Rectal smooth muscle tissue (tissue), 1 donor: ENCODE data around the gene PTTG1IP.

Experiments
- H3K27ac ChIP-seq: one replicate; pipeline ENCODE4 v1.7.0; 2013; ENCODE audit warnings: low read depth, low read length, inconsistent platforms
- H3K27me3 ChIP-seq: one replicate; pipeline ENCODE4 v1.7.0; 2013; ENCODE audit warnings: low read length; ENCODE audit not compliant: control insufficient read depth, insufficient read depth
- H3K36me3 ChIP-seq: one replicate; pipeline ENCODE4 v1.7.0; 2013; ENCODE audit warnings: low read length; ENCODE audit not compliant: control insufficient read depth, insufficient read depth
- H3K4me1 ChIP-seq: one replicate; pipeline ENCODE4 v1.7.0; 2013; ENCODE audit warnings: low read length; ENCODE audit not compliant: control insufficient read depth, insufficient read depth
- H3K4me3 ChIP-seq: one replicate; pipeline ENCODE4 v1.7.0; 2013; ENCODE audit warnings: low read length
- H3K9ac ChIP-seq: one replicate; pipeline ENCODE4 v1.7.0; 2013; ENCODE audit warnings: low read length

Gene PTTG1IP

DNA sequence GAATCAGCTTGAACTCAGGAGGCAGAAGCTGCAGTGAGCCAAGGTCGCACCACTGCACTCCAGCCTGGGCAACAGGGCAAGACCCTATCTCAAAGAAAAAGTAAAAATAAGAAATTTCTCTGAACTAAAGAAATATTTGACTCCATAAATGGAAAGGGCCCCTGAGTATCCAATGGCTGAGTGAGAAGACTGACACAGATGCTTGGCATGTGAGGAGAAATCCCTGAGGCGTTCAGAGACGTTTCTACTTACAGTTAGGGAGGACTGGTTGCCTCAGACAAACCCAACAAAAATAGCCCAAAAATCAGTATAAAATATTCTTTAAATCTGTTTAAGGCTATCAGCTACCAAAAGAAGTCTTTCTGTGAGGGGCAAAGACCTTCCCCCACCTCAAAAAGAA lies 52.6 kb downstream of the PTTG1IP start:
- H3K9ac ChIP-seq: no peak overlapping the region
- no peaks in the 10 kb centered on the region for H3K4me1 ChIP-seq
- no peak overlapping the region for H3K27ac ChIP-seq
- no peaks in the 10 kb centered on the region for H3K36me3 ChIP-seq
- no peak overlapping the region for H3K4me3 ChIP-seq
- H3K27me3 ChIP-seq: no peaks in the 10 kb centered on the region

DNA sequence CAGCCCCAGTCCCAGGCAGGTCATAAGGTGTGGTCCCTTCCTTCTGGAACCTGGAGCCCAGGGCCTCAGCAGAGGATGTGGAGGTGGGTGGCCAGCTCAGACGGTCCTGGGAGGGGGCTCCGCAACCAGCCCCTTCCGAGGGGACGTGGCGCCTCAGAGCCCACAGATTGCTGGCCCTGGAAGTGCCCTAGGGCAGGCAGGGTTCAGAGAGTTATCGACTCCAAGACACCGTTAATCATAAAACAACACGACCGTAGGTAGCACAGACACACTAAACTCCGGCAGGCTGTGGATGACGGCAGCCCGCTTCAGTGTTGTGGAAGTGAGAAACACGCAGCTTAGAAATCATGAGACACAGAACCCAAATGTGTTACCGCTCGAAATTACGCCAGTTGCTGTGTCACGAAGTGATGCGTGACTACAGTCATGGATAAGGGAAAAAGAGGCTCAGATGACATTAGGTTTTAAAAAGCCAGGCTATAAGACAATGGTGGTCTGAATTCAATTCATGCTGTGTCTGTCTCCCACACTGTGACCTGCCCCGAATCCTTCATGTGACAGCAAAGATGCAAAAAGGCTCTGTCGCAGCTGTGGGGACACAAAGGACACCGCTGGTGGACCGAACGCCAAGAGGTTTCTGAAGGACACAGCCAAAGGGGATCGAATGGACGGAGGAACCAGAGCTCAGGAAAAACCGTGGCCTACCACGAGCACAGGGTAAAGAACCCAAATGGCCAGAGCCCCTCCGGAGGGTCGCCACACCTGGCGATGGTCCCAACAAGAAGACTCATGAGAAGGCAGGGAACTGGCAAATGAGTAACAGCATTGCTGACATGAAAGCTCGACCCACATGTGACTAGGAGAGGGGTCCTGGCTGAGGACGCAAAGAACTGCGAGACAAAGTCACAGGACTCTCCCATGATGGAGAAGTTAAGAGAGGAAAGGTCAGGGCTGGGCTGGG lies 53.9 kb downstream of the PTTG1IP start:
- H3K36me3 ChIP-seq: no peaks in the 10 kb centered on the region
- no peaks in the 10 kb centered on the region for H3K27me3 ChIP-seq
- no peak overlapping the region for H3K9ac ChIP-seq
- no peak overlapping the region for H3K4me3 ChIP-seq
- H3K27ac ChIP-seq: no peak overlapping the region
- H3K4me1 ChIP-seq: no peaks in the 10 kb centered on the region

DNA sequence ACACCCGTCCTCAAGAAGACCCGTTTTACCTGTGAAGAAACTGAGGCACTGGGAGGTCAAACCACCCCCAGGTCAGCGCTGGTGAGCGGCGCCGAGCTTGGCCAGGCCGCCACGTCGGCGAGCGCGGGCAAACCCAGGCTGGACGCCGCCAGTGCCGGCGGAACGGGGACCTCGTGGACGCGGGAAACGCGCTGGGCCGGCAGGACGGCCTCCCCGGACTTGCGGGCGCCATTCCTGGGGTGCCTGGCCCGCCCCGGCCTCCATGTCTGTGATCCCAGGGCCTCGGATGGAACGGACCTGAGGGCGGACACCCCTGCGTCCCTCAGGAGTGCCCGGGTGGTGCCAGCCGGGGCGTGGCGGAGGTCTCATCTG lies 54.9 kb downstream of the PTTG1IP start:
- no peaks in the 10 kb centered on the region for H3K4me1 ChIP-seq
- H3K27me3 ChIP-seq: no peaks in the 10 kb centered on the region
- H3K36me3 ChIP-seq: no peaks in the 10 kb centered on the region
- peak overlapping the region; percentile 56 for H3K9ac ChIP-seq
- H3K27ac ChIP-seq: peak overlapping the region; percentile 81
- H3K4me3 ChIP-seq: peak overlapping the region; percentile 65

DNA sequence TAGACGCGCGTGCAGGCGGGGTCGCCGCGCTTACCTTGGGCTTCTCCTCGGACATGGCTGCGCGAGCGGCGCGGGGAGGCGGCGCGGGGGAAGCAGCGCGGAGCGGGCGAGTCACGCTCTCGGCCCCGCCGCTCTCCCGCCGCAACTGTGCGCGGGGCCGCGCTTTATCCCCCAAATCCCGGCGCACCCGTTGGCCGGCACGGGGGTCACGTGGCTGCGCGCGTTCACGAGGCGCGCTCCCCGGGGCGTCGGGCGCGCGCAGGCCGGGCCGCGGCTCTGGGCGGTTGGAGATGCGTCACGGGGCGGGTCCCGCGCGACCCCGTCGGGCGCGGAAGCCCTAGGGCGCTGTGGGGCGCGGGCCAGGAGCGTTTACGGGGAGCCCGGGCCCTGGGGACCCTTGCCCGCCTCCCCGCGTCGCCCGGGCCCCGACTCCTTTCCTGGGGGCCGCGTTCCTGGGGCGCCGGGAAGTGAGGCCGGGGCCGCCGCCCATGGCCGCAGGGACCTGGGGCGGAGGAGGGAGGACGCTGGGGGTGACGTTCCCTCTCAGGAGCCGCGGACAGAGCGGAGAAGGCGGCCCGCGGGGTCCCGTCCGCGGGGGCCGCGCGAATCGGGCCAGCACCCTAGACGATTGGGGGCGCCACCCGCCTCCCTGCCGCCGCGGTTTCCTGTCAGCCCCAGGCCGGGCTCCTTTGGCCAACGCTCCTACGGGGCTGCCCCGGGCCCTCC lies 55.4 kb downstream of the PTTG1IP start, which contains the start of gene SUMO3:
SUMO3 (minus strand) TSS at position 149 of the 726 bp plus-strand sequence; CDS start at position 55, 94 bp downstream.
- Histone ChIP-seq H3K36me3 (no peaks in the 10 kb centered on the region), H3K27ac (peak within 1 kb of the TSS; percentile 81), H3K9ac (peak within 1 kb of the TSS; percentile 56), H3K4me1 (no peaks in the 10 kb centered on the region), H3K27me3 (no peaks in the 10 kb centered on the region), H3K4me3 (peak within 1 kb of the TSS; percentile 82)

DNA sequence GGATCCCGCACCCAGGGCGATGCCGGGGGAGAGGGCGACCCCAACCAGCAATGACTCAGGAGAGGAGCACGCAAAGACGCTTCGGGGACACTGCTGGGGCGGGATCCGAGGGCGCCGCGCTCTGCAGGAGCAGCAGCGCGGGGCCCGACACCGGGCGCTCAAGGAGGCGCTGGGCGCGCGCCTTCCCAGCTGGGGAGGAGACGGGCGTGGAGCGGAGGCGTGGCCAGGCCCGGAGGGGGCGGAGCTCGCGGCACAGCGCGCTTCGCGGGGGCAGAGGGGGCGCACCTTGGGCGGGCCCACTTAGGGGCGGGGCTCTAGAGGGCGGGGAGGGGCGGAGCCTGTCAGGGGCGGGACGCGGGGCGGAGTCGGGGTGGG lies 56.0 kb downstream of the PTTG1IP start:
- Histone ChIP-seq H3K4me3 (peak overlapping the region; percentile 82), H3K36me3 (no peaks in the 10 kb centered on the region), H3K9ac (no peak overlapping the region), H3K27ac (peak overlapping the region; percentile 81), H3K4me1 (no peaks in the 10 kb centered on the region), H3K27me3 (no peaks in the 10 kb centered on the region)

DNA sequence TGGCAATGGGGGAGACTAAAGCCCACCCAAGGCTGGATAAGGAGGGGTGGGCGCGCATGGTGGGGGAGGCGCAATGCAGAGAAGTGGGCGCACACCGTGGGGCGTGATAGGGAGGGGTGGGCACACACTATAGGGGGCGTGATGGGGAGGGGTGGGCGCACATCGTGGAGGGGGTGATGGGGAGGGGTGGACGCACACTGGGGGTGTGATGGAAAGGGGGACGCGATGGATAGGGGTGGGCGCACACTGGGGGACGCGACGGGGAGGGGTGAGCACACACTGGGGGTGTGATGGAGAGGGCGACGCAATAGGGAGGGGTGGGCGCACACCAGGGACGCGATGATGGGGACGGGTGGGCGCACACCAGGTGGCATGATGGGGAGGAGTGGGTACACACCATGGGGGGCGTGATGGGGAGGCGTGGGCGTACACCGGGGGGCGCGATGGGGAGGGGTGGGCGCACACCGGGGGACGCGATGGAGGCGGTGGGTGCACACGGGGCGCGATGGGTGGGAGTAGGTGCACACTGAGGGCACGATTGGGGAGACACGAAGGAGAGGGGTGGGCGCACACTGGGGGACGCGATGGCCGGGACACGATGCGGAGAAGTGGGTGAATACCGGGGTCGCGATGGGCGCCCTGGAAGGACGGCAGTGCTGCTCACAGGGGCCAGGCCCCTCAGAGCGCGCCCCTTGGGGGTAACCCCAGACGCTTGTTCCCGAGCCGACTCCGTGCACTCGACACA lies 56.6 kb downstream of the PTTG1IP start:
- no peak overlapping the region for H3K27ac ChIP-seq
- H3K9ac ChIP-seq: no peak overlapping the region

DNA sequence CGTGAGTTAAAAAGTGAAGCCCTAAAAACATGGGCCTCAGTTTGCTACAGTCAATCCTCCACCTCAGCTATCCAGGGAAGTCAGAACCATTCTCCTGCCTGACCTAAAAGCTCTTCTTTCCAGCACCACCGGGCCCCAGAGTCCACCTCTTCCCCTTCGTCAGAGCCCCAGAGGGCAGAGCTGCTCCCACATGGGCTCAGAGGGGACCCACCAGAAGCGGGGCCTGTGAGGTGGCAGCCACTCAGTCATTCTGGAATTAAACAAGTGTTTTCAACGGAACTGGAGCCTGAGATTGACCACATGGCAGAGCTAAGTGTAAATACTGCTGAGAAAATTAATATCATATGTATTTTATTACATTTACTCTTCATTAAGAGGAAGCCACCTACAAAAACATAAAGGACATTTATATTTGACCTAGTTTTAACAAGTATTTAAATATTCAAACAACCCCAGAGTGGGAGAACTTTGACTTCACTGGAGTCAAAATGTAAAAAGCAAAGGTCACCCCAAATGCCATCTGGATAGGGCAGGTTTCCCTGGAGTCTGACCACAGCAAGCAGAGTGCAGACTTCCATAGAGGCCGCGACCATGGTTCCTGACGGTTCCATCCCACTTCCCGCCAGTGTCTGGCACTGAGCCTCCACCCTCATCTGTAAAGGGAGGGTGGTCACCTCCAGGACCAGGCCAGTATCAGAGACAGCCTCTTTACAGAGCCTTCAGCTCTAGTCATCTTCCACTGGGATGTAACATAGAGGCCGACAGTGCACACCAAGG lies 57.5 kb downstream of the PTTG1IP start:
- Histone ChIP-seq H3K4me1 (no peaks in the 10 kb centered on the region), H3K36me3 (no peaks in the 10 kb centered on the region), H3K27ac (no peak overlapping the region), H3K4me3 (no peak overlapping the region), H3K9ac (no peak overlapping the region), H3K27me3 (no peaks in the 10 kb centered on the region)

More for the DNA sequence above, 56.6 kb downstream of the PTTG1IP start:
- Histone ChIP-seq H3K36me3 (no peaks in the 10 kb centered on the region), H3K4me3 (peak overlapping the region; percentile 82), H3K27me3 (no peaks in the 10 kb centered on the region), H3K4me1 (no peaks in the 10 kb centered on the region)

DNA sequence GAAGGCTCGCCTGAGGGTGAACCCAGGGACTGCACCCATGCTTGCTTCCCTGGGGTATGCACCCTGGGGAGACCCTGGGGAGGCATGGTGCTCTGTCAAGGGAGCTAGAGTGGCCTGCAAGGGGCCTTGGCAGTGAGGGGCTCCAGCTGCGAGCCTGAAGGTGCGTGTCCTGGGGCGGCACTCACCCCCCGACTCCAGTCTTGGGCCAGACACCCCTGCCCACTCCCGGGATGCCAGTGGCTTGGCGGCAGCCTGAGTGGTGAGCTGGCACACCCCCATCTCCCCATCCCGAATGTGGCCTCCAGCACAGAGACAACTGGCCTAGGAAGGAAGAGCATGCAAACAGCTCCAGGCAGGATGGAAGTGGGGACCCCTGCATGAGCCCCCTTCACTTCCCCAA lies 58.3 kb downstream of the PTTG1IP start:
- Histone ChIP-seq H3K27me3 (no peaks in the 10 kb centered on the region), H3K27ac (no peak overlapping the region), H3K9ac (no peak overlapping the region), H3K36me3 (peaks cover 1% of the 10 kb centered on the region), H3K4me3 (no peak overlapping the region), H3K4me1 (no peaks in the 10 kb centered on the region)

DNA sequence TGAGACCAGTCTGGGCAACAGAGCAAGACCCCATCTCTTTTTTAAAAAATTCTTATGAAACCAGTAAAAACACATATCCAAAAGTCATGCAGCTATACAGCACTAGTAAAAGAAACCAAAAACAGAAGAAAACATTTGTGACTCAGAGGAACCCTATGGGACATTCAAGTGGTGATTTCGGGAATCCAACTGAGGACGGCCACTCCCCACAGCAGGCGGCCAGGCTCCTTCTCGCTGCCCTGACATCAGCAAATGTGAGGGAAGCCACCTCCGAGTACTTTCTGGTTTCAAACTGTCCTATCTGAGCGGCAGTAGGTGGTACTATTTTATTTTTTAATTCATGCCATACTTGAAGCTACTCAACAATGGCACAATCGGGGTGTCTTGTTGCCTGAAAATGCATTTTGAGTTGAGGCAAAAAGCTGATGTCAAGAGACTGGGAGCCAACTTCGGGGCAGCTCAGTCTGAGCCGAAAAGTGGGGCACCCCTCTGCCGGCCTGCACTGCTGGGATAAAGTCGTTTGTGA lies 58.9 kb downstream of the PTTG1IP start:
- Histone ChIP-seq H3K36me3 (peaks cover 8% of the 10 kb centered on the region), H3K27ac (no peak overlapping the region), H3K4me1 (no peaks in the 10 kb centered on the region), H3K4me3 (no peak overlapping the region), H3K27me3 (no peaks in the 10 kb centered on the region), H3K9ac (no peak overlapping the region)

DNA sequence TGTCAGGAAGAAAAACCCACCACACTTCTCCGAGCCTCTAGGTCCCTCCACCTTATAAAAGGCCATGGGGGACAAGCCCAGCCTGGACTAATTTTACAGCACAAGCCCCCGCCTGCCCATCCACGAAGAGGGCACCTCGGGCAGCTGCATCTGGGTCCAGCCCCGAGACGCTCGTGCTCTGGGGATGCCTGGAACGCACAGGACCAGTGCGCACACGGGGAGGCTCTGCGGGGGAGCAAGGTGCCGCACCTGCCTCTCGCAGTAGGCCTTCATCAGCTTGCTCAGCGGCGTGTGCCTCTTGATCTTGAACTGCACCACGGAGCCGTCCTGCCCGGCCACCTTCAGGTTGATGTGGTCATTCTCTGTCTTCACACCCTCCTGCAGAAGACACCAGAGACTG lies 59.8 kb downstream of the PTTG1IP start:
- Histone ChIP-seq H3K27ac (no peak overlapping the region), H3K4me1 (no peaks in the 10 kb centered on the region), H3K9ac (no peak overlapping the region), H3K4me3 (no peak overlapping the region), H3K27me3 (no peaks in the 10 kb centered on the region), H3K36me3 (peaks cover 10% of the 10 kb centered on the region)

DNA sequence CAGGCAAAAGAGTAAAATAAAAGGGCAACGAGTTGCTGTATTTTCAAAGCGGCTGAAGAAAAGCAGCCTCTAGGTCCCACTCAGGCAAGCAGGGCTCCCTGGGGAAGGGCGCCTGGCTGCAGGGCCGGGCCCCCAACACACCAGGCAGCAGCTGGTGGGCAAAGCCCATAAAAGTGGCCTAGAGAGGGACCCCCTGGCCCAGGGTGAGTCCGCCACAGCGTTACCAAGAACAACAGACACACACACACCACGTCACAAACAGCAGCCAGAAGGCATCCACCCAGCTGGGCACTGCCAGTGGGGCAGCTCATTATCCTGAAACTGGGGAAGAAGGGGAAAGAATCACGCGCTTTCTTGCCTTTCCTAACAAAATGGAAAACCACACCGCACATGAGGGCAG lies 60.3 kb downstream of the PTTG1IP start:
- H3K9ac ChIP-seq: no peak overlapping the region

More for the DNA sequence above, 60.3 kb downstream of the PTTG1IP start:
- Histone ChIP-seq H3K27me3 (no peaks in the 10 kb centered on the region), H3K4me3 (no peak overlapping the region), H3K4me1 (no peaks in the 10 kb centered on the region), H3K36me3 (peaks cover 12% of the 10 kb centered on the region), H3K27ac (no peak overlapping the region)
